Breast epithelium (tissue), 4 donors: ENCODE data around the gene MEIOC. TPM values are rescaled to one million over a fixed set of nuclear protein-coding genes. Genes with fewer than 3 reads are reported as not detected.

ENCODE experiments used
- DNase-seq, 2 donors: peaks; one replicate each; pipeline ENCODE4 v3.0.0-alpha.2; 2019; ENCODE audit warnings: low spot score in 2 of 2
- H3K27ac ChIP-seq, 2 donors: fragments of 200-600 bp; sonication (generic) in 1 of 2; one replicate each; pipeline ENCODE4 v1.5.1; 2016 to 2019; ENCODE audit warnings: mild to moderate bottlenecking in 1 of 2
- H3K27me3 ChIP-seq, 2 donors: fragments of 200-600 bp; sonication (generic) in 1 of 2; one replicate each; pipeline versions ENCODE4 v1.5.1 to v1.6.0; 2017 to 2019; ENCODE audit warnings: control low read depth in 1 of 2, mild to moderate bottlenecking in 1 of 2
- H3K36me3 ChIP-seq: fragments of 200-600 bp; one replicate; pipeline ENCODE4 v1.5.1; 2019
- H3K4me1 ChIP-seq, 2 donors: fragments of 200-600 bp; sonication (generic); one replicate each; pipeline ENCODE4 v1.5.1; 2016 to 2019; ENCODE audit warnings: control low read depth in 1 of 2
- H3K4me3 ChIP-seq, 3 donors: fragments of 200-600 bp; sonication (generic); 1 replicate in 2 of 3; 2 replicates in 1 of 3; pipeline ENCODE4 v1.5.1; 2016 to 2019; ENCODE audit warnings: mild to moderate bottlenecking in 3 of 3, moderate library complexity in 2 of 3
- H3K9me3 ChIP-seq, 2 donors: fragments of 200-600 bp; sonication (generic) in 1 of 2; one replicate each; pipeline ENCODE4 v1.5.1; 2016 to 2019; ENCODE audit warnings: control low read depth in 1 of 2
- POLR2A ChIP-seq: fragments of 450-650 bp; IDR thresholded peaks from one replicate; pipeline ENCODE4 v1.6.1; 2016; ENCODE audit warnings: antibody characterized with exemption, mild to moderate bottlenecking, moderate library complexity
- POLR2AphosphoS5 ChIP-seq, 3 donors: sonication (generic); formaldehyde crosslinking; IDR thresholded peaks; one replicate each; pipeline ENCODE4 v1.6.1; 2017; ENCODE audit warnings: antibody characterized with exemption in 3 of 3
- intact Hi-C: fragments of 100-400 bp; cut with DNase I; formaldehyde crosslinking; loops from one replicate; pipeline ENCODE4 v1.15.1; 2023; ENCODE audit warnings: low total_unique reads
- total RNA-seq, 3 donors: library from RNA; depleted of rRNA; stranded (reverse); fragments of >200 nt; gene quantifications; one replicate each; pipeline ENCODE4 v1.1.0, GENCODE V29; 2016
- TF ChIP-seq, protein P1 (sequence below), 3 donors: fragments of 450-650 bp; IDR thresholded peaks; one replicate each; pipeline ENCODE4 v1.5.1; 2016 to 2017; ENCODE audit warnings: antibody characterized with exemption in 3 of 3, mild to moderate bottlenecking in 3 of 3, moderate library complexity in 3 of 3

The MEIOC gene
- total RNA-seq, 3 donors from 2014 or later = under 0.01 TPM; not detected in 2

DNA sequence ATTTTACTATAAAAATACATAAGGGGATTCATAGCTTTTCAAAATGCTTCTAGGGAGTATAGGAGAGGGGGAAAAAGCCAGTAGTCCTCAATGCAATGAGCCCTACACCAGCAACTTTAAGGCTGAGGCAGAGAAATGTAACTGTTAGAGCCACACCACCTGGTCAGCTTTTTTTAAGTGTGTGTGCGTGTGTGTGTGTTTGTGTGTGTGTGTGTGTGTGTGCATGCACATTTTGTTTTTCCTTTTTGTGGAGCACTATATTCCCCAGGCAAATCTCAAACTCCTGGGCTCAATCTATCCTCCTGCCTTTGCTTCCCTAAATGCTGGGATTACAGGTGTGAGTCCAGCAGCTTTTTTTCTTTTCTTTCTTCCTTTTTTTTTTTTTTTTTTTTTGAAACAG lies 2.3 kb upstream of the MEIOC start:
- H3K36me3 ChIP-seq = no peaks in the 10 kb centered on the region
- TF ChIP-seq POLR2AphosphoS5 (IDR thresholded peaks at IDR 0.05) (no peak), POLR2A (no peak)
- TF ChIP-seq, protein P1, sequence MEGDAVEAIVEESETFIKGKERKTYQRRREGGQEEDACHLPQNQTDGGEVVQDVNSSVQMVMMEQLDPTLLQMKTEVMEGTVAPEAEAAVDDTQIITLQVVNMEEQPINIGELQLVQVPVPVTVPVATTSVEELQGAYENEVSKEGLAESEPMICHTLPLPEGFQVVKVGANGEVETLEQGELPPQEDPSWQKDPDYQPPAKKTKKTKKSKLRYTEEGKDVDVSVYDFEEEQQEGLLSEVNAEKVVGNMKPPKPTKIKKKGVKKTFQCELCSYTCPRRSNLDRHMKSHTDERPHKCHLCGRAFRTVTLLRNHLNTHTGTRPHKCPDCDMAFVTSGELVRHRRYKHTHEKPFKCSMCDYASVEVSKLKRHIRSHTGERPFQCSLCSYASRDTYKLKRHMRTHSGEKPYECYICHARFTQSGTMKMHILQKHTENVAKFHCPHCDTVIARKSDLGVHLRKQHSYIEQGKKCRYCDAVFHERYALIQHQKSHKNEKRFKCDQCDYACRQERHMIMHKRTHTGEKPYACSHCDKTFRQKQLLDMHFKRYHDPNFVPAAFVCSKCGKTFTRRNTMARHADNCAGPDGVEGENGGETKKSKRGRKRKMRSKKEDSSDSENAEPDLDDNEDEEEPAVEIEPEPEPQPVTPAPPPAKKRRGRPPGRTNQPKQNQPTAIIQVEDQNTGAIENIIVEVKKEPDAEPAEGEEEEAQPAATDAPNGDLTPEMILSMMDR (IDR thresholded peaks at IDR 0.05) = no peak
- no peaks in the 10 kb centered on the region for H3K9me3 ChIP-seq
- H3K27ac ChIP-seq = no peak overlapping the region
- intact Hi-C loops = no loop called here
- H3K27me3 ChIP-seq = peaks cover 6 to 35% of the 10 kb centered on the region in 2 donors
- DNase-seq = no peak
- H3K4me3 ChIP-seq = no peak overlapping the region
- H3K4me1 ChIP-seq = peaks cover 0 to 2% of the 10 kb centered on the region in 2 donors

DNA sequence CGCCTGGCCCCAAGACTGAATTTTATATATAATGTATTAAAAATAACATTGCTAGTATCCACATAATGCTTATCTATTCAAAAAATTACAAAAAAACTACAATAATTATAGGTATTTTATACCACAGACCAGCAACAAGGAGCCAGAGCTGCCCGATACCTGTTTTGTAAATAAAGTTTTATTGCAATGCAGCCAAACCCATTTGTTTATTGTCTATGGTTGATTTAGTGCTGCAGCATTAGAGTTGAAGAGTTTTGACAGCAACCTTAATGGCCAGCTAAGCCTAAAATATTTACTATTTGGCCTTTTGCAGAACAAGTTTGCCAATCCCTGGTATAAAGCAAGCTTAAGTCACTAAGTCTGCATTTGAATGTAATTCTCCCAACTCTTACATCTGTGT lies 5.6 kb downstream of the MEIOC start:
- Histone ChIP-seq H3K27me3 (peaks cover 1 to 11% of the 10 kb centered on the region in 2 donors), H3K4me3 (no peak overlapping the region), H3K27ac (no peak overlapping the region), H3K4me1 (no peaks in the 10 kb centered on the region), H3K36me3 (no peaks in the 10 kb centered on the region), H3K9me3 (no peaks in the 10 kb centered on the region)
- intact Hi-C loops = no loop called here
- TF ChIP-seq POLR2A (no peak), POLR2AphosphoS5 (IDR thresholded peaks at IDR 0.05) (no peak)
- TF ChIP-seq, protein P1 (IDR thresholded peaks at IDR 0.05) = no peak
- no peak for DNase-seq

DNA sequence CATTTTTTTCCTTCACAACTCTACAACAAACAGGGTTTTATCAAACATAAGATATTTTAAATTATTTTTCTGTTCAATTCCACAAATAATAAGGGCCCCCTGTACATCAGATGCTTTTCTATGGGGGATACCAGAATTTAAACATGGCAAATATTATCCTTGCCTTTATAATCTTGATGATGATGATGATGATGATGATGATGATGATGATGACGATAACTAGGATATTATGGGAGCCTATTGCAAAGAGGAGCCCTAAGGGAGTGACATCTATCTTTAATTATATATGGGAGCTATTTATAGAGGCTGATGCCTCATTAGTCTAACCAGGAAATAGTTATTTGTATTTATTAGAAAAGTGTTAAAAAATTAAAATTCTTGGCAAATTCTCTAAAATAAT lies 6.8 kb downstream of the MEIOC start:
- no peak overlapping the region for H3K27ac ChIP-seq
- DNase-seq = no peak
- H3K36me3 ChIP-seq = no peaks in the 10 kb centered on the region
- H3K4me1 ChIP-seq = no peaks in the 10 kb centered on the region
- no peaks in the 10 kb centered on the region for H3K9me3 ChIP-seq
- intact Hi-C loops = no loop called here
- no peak for TF ChIP-seq POLR2A
- TF ChIP-seq POLR2AphosphoS5 (IDR thresholded peaks at IDR 0.05) = no peak
- TF ChIP-seq, protein P1 (IDR thresholded peaks at IDR 0.05) = no peak
- no peak overlapping the region for H3K4me3 ChIP-seq
- no peaks in the 10 kb centered on the region for H3K27me3 ChIP-seq

DNA sequence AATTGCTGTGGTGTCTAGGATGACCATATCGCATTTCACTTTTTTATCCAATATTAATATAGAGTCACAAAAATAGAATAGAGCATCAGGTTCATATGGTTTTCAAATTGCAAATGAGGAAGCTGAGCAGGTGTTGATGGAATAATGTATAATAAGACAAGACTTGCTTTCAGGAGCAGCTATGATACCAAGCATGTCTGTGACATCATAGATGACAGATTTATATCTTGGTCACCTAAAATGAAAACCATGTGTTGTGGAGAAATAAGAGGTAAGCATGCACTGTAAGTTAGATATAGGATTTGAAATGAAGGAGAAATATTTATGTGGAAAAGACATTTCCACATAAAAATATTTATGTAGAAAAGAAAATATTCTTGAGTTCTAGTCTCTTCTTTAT lies 8.6 kb downstream of the MEIOC start:
- Histone ChIP-seq H3K9me3 (no peaks in the 10 kb centered on the region), H3K36me3 (no peaks in the 10 kb centered on the region), H3K27me3 (no peaks in the 10 kb centered on the region), H3K4me3 (no peak overlapping the region), H3K27ac (no peak overlapping the region), H3K4me1 (no peaks in the 10 kb centered on the region)
- no peak for DNase-seq
- TF ChIP-seq POLR2AphosphoS5 (IDR thresholded peaks at IDR 0.05) (no peak), POLR2A (no peak)
- TF ChIP-seq, protein P1 (IDR thresholded peaks at IDR 0.05) = no peak
- intact Hi-C loops = no loop called here

DNA sequence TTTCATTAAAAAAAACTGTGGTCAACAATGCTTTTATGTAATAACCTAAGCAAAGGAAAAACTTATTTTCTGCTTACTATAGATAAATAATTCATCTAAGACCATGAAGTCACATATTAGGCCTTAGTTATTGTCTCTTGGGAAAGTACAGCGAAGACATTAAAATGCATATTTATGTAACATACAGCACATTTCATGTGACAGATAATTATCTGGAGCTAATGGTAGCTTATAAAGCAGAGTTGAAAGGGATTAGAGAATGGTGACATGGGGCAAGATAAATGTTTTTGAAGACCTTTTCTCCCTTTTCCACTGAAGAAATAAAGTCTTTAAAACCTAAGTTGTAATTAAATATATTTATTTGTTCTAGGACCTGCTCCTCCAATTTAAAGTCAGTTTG lies 9.7 kb downstream of the MEIOC start:
- no peak overlapping the region for H3K4me3 ChIP-seq
- H3K27ac ChIP-seq = no peak overlapping the region
- H3K36me3 ChIP-seq = no peaks in the 10 kb centered on the region
- no peaks in the 10 kb centered on the region for H3K4me1 ChIP-seq
- H3K27me3 ChIP-seq = no peaks in the 10 kb centered on the region
- H3K9me3 ChIP-seq = no peaks in the 10 kb centered on the region
- intact Hi-C loops = no loop called here
- no peak for DNase-seq
- TF ChIP-seq, protein P1 (IDR thresholded peaks at IDR 0.05) = no peak
- no peak for TF ChIP-seq POLR2A
